MM.1S (cell line): ENCODE measurements around the gene PTGDR2.

ENCODE experiments used
- DNase-seq: peaks from one replicate; pipeline ENCODE4 v3.0.0-alpha.2; 2015
- H2AFZ ChIP-seq: fragments of 300-600 bp; sonication (generic); 2 replicates; pipeline ENCODE4 v1.6.0; 2016; ENCODE audit warnings: antibody characterized with exemption, low read length
- H3F3A ChIP-seq: fragments of 300-600 bp; sonication (generic); 2 replicates; pipeline ENCODE4 v1.6.1; 2016; ENCODE audit warnings: mild to moderate bottlenecking, antibody characterized with exemption, low read length, moderate library complexity, mixed read lengths; ENCODE audit not compliant: insufficient read depth
- H3K27ac ChIP-seq: fragments of 300-600 bp; sonication (generic); 2 replicates; pipeline ENCODE4 v1.5.1; 2016; ENCODE audit warnings: mild to moderate bottlenecking, low read length
- H3K27me3 ChIP-seq: fragments of 300-600 bp; sonication (generic); replicated peaks from 2 replicates; pipeline ENCODE4 v1.6.0; 2016; ENCODE audit warnings: low read length; ENCODE audit not compliant: insufficient read depth
- H3K36me3 ChIP-seq: fragments of 300-600 bp; sonication (generic); replicated peaks from 2 replicates; pipeline ENCODE4 v1.6.1; 2016; ENCODE audit warnings: mild to moderate bottlenecking, low read length, mixed read lengths; ENCODE audit not compliant: insufficient read depth
- H3K4me1 ChIP-seq: fragments of 300-600 bp; sonication (generic); 2 replicates; pipeline ENCODE4 v1.6.1; 2016; ENCODE audit warnings: low read length, mixed read lengths
- H3K4me2 ChIP-seq: fragments of 300-600 bp; sonication (generic); 2 replicates; pipeline ENCODE4 v1.6.0; 2016; ENCODE audit warnings: low read depth, low read length
- H3K4me3 ChIP-seq: fragments of 300-600 bp; sonication (generic); 2 replicates; pipeline ENCODE4 v1.5.1; 2016; ENCODE audit warnings: low read length, mixed read lengths
- H3K79me2 ChIP-seq: fragments of 300-600 bp; sonication (generic); 2 replicates; pipeline ENCODE4 v1.6.1; 2016; ENCODE audit warnings: mixed run types, low read length, mixed read lengths
- H3K9ac ChIP-seq: fragments of 300-600 bp; sonication (generic); 2 replicates; pipeline ENCODE4 v1.6.1; 2016; ENCODE audit warnings: low read length, mixed read lengths
- H3K9me2 ChIP-seq: fragments of 300-600 bp; sonication (generic); replicated peaks from 2 replicates; pipeline ENCODE4 v1.6.1; 2016; ENCODE audit warnings: mild to moderate bottlenecking, low read length, mixed read lengths; ENCODE audit not compliant: insufficient read depth
- H3K9me3 ChIP-seq: fragments of 300-600 bp; sonication (generic); replicated peaks from 2 replicates; pipeline ENCODE4 v1.6.1; 2016; ENCODE audit warnings: mild to moderate bottlenecking, low read length, mixed read lengths; ENCODE audit not compliant: insufficient read depth
- H4K20me1 ChIP-seq: fragments of 300-600 bp; sonication (generic); 2 replicates; pipeline ENCODE4 v1.6.1; 2016; ENCODE audit warnings: mild to moderate bottlenecking, low read length, moderate library complexity, mixed read lengths; ENCODE audit not compliant: insufficient read depth
- EZH2 ChIP-seq: fragments of 300-600 bp; sonication (generic); optimal IDR thresholded peaks from 2 replicates; pipeline ENCODE3; 2017; ENCODE audit warnings: low read depth, mild to moderate bottlenecking, antibody characterized with exemption, low read length, mixed read lengths
- EZH2phosphoT487 ChIP-seq: fragments of 300-600 bp; sonication (generic); IDR thresholded peaks from 2 replicates; pipeline ENCODE4 v1.6.1; 2018; ENCODE audit warnings: antibody characterized with exemption, low read length
- TF ChIP-seq, protein P1 (sequence below): fragments of 300-600 bp; sonication (generic); IDR thresholded peaks from 2 replicates; pipeline ENCODE4 v1.5.1; 2016; ENCODE audit warnings: antibody characterized with exemption, low read length, mixed read lengths

PTGDR2 gene

DNA sequence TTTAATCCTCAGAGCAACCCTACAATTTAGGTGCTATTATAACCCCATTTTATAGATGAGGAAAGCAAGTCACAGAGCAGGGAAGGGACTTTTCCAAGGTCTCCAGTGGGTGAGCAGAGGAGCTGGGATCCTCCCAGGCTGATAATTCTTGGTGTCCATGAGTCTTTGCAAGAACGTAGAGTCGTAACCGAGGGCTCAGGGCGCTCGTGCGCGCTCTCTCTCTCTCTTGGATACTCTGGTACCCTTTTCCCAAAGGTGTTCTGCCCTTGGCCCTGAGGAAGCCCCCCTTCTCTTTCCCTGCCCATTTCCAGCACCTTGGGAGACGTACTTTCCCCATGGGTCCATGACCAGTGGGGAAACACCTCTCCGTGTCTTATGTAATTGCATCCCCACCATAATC is 6.4 kb upstream of the PTGDR2 start:
- TF ChIP-seq EZH2 = no peak
- TF ChIP-seq, protein P1, sequence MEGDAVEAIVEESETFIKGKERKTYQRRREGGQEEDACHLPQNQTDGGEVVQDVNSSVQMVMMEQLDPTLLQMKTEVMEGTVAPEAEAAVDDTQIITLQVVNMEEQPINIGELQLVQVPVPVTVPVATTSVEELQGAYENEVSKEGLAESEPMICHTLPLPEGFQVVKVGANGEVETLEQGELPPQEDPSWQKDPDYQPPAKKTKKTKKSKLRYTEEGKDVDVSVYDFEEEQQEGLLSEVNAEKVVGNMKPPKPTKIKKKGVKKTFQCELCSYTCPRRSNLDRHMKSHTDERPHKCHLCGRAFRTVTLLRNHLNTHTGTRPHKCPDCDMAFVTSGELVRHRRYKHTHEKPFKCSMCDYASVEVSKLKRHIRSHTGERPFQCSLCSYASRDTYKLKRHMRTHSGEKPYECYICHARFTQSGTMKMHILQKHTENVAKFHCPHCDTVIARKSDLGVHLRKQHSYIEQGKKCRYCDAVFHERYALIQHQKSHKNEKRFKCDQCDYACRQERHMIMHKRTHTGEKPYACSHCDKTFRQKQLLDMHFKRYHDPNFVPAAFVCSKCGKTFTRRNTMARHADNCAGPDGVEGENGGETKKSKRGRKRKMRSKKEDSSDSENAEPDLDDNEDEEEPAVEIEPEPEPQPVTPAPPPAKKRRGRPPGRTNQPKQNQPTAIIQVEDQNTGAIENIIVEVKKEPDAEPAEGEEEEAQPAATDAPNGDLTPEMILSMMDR = no peak
- TF ChIP-seq EZH2phosphoT487 = no peak

DNA sequence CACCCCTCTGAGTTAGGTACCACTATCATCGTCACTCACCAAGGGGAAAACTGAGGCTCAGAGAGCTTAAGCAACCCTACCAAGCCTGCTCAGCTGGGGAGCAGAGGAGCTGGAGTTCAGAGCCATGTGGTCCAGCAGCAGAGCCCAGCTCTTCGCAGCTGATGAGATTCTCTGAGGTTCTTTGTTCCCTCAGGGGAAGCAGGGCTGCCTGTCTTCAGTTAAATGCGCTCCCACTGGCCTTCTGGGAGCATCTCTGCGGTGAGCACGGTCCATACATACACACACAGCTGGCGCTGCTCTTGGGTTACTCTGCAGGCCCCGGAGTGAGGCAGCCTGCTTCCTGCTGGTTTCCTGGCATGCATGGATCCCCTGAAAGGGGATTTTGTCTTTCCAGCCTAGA is 5.2 kb upstream of the PTGDR2 start:
- Histone ChIP-seq H3K4me2 (no peak overlapping the region), H2AFZ (no peak overlapping the region), H3K27ac (no peak overlapping the region), H3K9me2 (no peaks in the 10 kb centered on the region), H3F3A (no peaks in the 10 kb centered on the region), H3K9ac (no peak overlapping the region), H3K4me1 (peaks cover 18% of the 10 kb centered on the region), H3K27me3 (no peaks in the 10 kb centered on the region), H4K20me1 (no peaks in the 10 kb centered on the region), H3K9me3 (no peaks in the 10 kb centered on the region), H3K36me3 (no peaks in the 10 kb centered on the region), H3K4me3 (no peak overlapping the region), H3K79me2 (no peaks in the 10 kb centered on the region)
- no peak for DNase-seq
- TF ChIP-seq, protein P1 = no peak
- TF ChIP-seq EZH2phosphoT487 (no peak), EZH2 (no peak)

More for the DNA sequence above, 6.4 kb upstream of the PTGDR2 start:
- Histone ChIP-seq H3K4me2 (no peak overlapping the region), H3K9me3 (no peaks in the 10 kb centered on the region), H2AFZ (no peak overlapping the region), H3K27me3 (no peaks in the 10 kb centered on the region), H3F3A (no peaks in the 10 kb centered on the region), H3K9me2 (no peaks in the 10 kb centered on the region), H3K4me1 (peaks cover 18% of the 10 kb centered on the region), H3K79me2 (no peaks in the 10 kb centered on the region), H3K4me3 (no peak overlapping the region), H3K27ac (no peak overlapping the region), H3K36me3 (no peaks in the 10 kb centered on the region), H4K20me1 (no peaks in the 10 kb centered on the region), H3K9ac (no peak overlapping the region)
- DNase-seq = no peak

DNA sequence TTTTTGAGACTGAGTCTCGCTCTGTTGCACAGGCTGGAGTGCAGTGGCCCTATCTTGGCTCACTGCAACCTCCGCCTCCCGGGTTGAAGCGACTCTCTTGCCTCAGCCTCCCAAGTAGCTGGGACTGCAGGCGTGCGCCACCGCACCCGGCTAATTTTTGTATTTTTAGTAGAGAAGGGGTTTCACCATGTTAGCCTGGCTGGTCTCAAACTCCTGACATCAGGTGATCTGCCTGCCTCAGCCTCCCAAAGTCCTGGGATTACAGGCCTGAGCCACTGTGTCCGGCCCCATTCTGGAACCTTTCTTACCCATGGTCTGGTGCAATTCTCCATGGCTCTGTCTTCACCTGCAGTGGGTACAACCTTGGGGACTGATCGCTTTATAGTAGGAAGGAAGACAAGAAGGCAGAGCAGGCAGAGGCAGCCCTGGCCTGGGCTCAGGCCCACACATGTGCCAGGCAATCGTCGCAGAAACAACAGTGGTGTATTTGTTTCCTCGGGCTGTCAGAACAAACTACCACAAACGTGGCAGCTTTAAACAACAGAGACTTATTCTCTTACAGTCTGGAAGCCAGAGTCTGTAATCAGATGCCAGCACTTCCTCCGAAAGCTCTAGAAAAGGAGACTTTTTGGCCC is 4.0 kb upstream of the PTGDR2 start:
- H3K36me3 ChIP-seq = no peaks in the 10 kb centered on the region
- no peaks in the 10 kb centered on the region for H3K9me2 ChIP-seq
- H3K4me2 ChIP-seq = no peak overlapping the region
- no peak overlapping the region for H2AFZ ChIP-seq
- 0 out of 2 replicates have a peak, but pooled peaks cover 6% of the 10 kb centered on the region for H3F3A ChIP-seq
- TF ChIP-seq, protein P1 = no peak
- H3K4me1 ChIP-seq = peaks cover 9% of the 10 kb centered on the region; the same call in 1 of the 2 replicates
- no peak overlapping the region for H3K9ac ChIP-seq
- no peaks in the 10 kb centered on the region for H3K27me3 ChIP-seq
- H3K9me3 ChIP-seq = no peaks in the 10 kb centered on the region
- no peaks in the 10 kb centered on the region for H3K79me2 ChIP-seq
- H3K27ac ChIP-seq = no peak overlapping the region
- no peak overlapping the region for H3K4me3 ChIP-seq
- H4K20me1 ChIP-seq = no peaks in the 10 kb centered on the region
- no peak for DNase-seq
